Measurements from ENCODE around the gene DNAH11. TPM values are rescaled to one million over a fixed set of nuclear protein-coding genes. Genes with fewer than 3 reads are reported as not detected.

DNAH11 gene
- total and polyA plus RNA-seq, 2 of the 4 experiments (the other 2 are of a cell fraction), result not detected

- H2AK5ac ChIP-seq (ENCODE audit: low read depth, low read length), result no peak overlapping the region
- no TSS peak for BruUV-seq (replicated peaks)
- no peak overlapping the region for H3K27ac ChIP-seq (ENCODE audit: insufficient read depth, low read length)
- no peak overlapping the region for H3K56ac ChIP-seq (ENCODE audit: extremely low read depth, insufficient read depth, low read length)
- H3K9me1 ChIP-seq (ENCODE audit: insufficient read depth, low read length), result no peaks in the 10 kb centered on the region
- dilution Hi-C loops (cut with HindIII; ENCODE audit: low sequenced_read_pairs, unreplicated experiment) (no loop called here), in situ Hi-C loops (cut with MboI; ENCODE audit: low sequenced_read_pairs) (no loop called here), intact Hi-C loops (cut with micrococcal nuclease) (no loop called here)
- no peak overlapping the region for H4K91ac ChIP-seq (ENCODE audit: insufficient read depth, low read depth, low read length)
- H3K36me3 ChIP-seq (ENCODE audit: control insufficient read depth, insufficient read depth, low read length), result no peaks in the 10 kb centered on the region
- ATAC-seq (ENCODE audit: low read depth) (no peak), DNase-seq (no peak)
- no peak overlapping the region for H3K4me3 ChIP-seq (ENCODE audit: insufficient read depth, low read depth, low read length)
- H3K4ac ChIP-seq (ENCODE audit: low read depth, low read length), result no peak overlapping the region
- H2BK15ac ChIP-seq (ENCODE audit: low read depth, low read length), result no peak overlapping the region
- H3K23ac ChIP-seq (ENCODE audit: low read depth, low read length), result no peak overlapping the region
- no peaks in the 10 kb centered on the region for H4K20me1 ChIP-seq (ENCODE audit: insufficient read depth, low read length)
- no CpG with 5 or more reads among the region's 4 CpGs for WGBS, 2 experiments (ENCODE audit: extremely low coverage in 2 of 2, insufficient read length in 1 of 2)
- H2AFZ ChIP-seq (replicated peaks; ENCODE audit: low read length, poor library complexity), result no peak overlapping the region
- H3K4me1 ChIP-seq (ENCODE audit: control insufficient read depth, insufficient read depth, low read length), result no peaks in the 10 kb centered on the region
- no peak overlapping the region for H2BK5ac ChIP-seq (ENCODE audit: low read depth, low read length, poor library complexity, severe bottlenecking)
- H2AK9ac ChIP-seq (replicated peaks; ENCODE audit: low read depth, low read length, poor library complexity), result no peak overlapping the region
- H3K4me2 ChIP-seq (ENCODE audit: low read depth, low read length), result no peak overlapping the region
- H3K27me3 ChIP-seq (ENCODE audit: control insufficient read depth, insufficient read depth, low read length), result no peaks in the 10 kb centered on the region
- H3K9me3 ChIP-seq (ENCODE audit: control insufficient read depth, insufficient read depth, low read length), result peaks cover 6% of the 10 kb centered on the region; the same call in 1 of the 2 replicates
- no peak overlapping the region for H3K18ac ChIP-seq (ENCODE audit: low read depth, low read length)
- no peak overlapping the region for H4K5ac ChIP-seq (ENCODE audit: low read depth, low read length)
- ChIA-PET POLR2A (ENCODE audit: unreplicated experiment) (no interaction called here), CTCF (interaction anchor here (0.7 kb wide), 1 partner anchor 1563 kb away, joined by 3 read pairs; no protein-coding TSS in a partner anchor)
- no peak overlapping the region for H2BK120ac ChIP-seq (ENCODE audit: low read depth, low read length)
- H4K8ac ChIP-seq (ENCODE audit: low read depth in 2 of 2, low read length in 2 of 2), result no peak overlapping the region
- TF ChIP-seq MAZ (IDR thresholded peaks at IDR 0.05; ENCODE audit: borderline replicate concordance, low read depth, low read length), result no peak
- no peaks in the 10 kb centered on the region for H3K79me1 ChIP-seq (ENCODE audit: low read depth in 1 of 2, low read length in 2 of 2)
- H2BK20ac ChIP-seq (ENCODE audit: low read depth, low read length), result no peak overlapping the region
- H3K14ac ChIP-seq (replicated peaks; ENCODE audit: low read depth, low read length), result no peak overlapping the region
- no peak overlapping the region for H3K9ac ChIP-seq (ENCODE audit: low read depth, low read length)
These were observed 161.5 kb downstream of the DNAH11 start for GRCh38 chr7:21704359-21704758.

Measured in IMR-90 (cell line).